Kidney epithelial cell (primary cell): ENCODE measurements around the gene RECK. TPM values are rescaled to one million over a fixed set of nuclear protein-coding genes. Genes with fewer than 3 reads are reported as not detected.
"Not testable (repeated sequence)": the region's sequence is repeated elsewhere in the genome, so short reads cannot be mapped to it uniquely, and the experiment has no call there.

Experiments used
- DNase-seq: peaks from one replicate; pipeline ENCODE4 v3.0.0-alpha.2; 2010; ENCODE audit warnings: low read depth
- H3K27me3 ChIP-seq: 2 replicates; pipeline ENCODE4 v1.6.0; 2011; ENCODE audit warnings: low read length; ENCODE audit not compliant: control insufficient read depth, insufficient read depth
- H3K36me3 ChIP-seq: 2 replicates; pipeline ENCODE4 v1.5.1; 2011; ENCODE audit warnings: low read length; ENCODE audit not compliant: control insufficient read depth, insufficient read depth
- H3K4me3 ChIP-seq: 2 replicates; pipeline ENCODE4 v1.5.1; 2011; ENCODE audit warnings: low read depth, mild to moderate bottlenecking, control low read depth, low read length
- CTCF ChIP-seq: IDR thresholded peaks from 2 replicates; pipeline ENCODE4 v1.5.1; 2011; ENCODE audit warnings: mild to moderate bottlenecking, moderate library complexity, low read length, control low read depth, inconsistent platforms; ENCODE audit not compliant: insufficient read depth, poor library complexity, severe bottlenecking
- total RNA-seq: library from RNA; depleted of rRNA; stranded (reverse); fragments of >200 nt; gene quantifications from 2 replicates; pipeline ENCODE4 v1.2.3, GENCODE V29; 2015

The RECK gene
- total RNA-seq, 1 donor from 2014 or later, result 4.0 TPM

- no peak for TF ChIP-seq CTCF
- H3K36me3 ChIP-seq, result no peaks in the 10 kb centered on the region
- H3K27me3 ChIP-seq, result no peaks in the 10 kb centered on the region
- no peak for DNase-seq
- H3K4me3 ChIP-seq, result no peak overlapping the region
These were observed 41.3 kb downstream of the RECK start for GRCh38 chr9:36078051-36078450.

GRCh38 chr9:36080519-36080918 is 43.8 kb downstream of the RECK start:
- DNase-seq, result no peak
- Histone ChIP-seq H3K27me3 (no peaks in the 10 kb centered on the region), H3K4me3 (no peak overlapping the region), H3K36me3 (no peaks in the 10 kb centered on the region)
- TF ChIP-seq CTCF, result no peak

- H3K4me3 ChIP-seq, result no peak overlapping the region
- no peaks in the 10 kb centered on the region for H3K27me3 ChIP-seq
- no peaks in the 10 kb centered on the region for H3K36me3 ChIP-seq
- no peak for TF ChIP-seq CTCF
- DNase-seq, result no peak
These were observed 46.2 kb downstream of the RECK start for GRCh38 chr9:36082931-36083330.

GRCh38 chr9:36086442-36086841 is 49.7 kb downstream of the RECK start:
- no peak for TF ChIP-seq CTCF
- Histone ChIP-seq H3K27me3 (no peaks in the 10 kb centered on the region), H3K4me3 (no peak overlapping the region), H3K36me3 (no peaks in the 10 kb centered on the region)
- DNase-seq, result no peak

GRCh38 chr9:36087054-36087453 is 50.3 kb downstream of the RECK start:
- H3K27me3 ChIP-seq, DNase-seq, H3K36me3 ChIP-seq, H3K4me3 ChIP-seq: not testable (repeated sequence)

GRCh38 chr9:36088020-36088419 is 51.3 kb downstream of the RECK start:
- no peak overlapping the region for H3K4me3 ChIP-seq
- H3K27me3 ChIP-seq, result no peaks in the 10 kb centered on the region
- no peak for DNase-seq
- no peaks in the 10 kb centered on the region for H3K36me3 ChIP-seq
- no peak for TF ChIP-seq CTCF
